Raji (cell line): Measurements from ENCODE around the gene TBXAS1.

Source experiments
- POLR2A ChIP-seq: IDR thresholded peaks from 2 replicates; pipeline ENCODE4 v1.6.1; 2011; ENCODE audit warnings: low read depth, low read length, control low read depth; ENCODE audit not compliant: insufficient read depth

TBXAS1 gene

DNA sequence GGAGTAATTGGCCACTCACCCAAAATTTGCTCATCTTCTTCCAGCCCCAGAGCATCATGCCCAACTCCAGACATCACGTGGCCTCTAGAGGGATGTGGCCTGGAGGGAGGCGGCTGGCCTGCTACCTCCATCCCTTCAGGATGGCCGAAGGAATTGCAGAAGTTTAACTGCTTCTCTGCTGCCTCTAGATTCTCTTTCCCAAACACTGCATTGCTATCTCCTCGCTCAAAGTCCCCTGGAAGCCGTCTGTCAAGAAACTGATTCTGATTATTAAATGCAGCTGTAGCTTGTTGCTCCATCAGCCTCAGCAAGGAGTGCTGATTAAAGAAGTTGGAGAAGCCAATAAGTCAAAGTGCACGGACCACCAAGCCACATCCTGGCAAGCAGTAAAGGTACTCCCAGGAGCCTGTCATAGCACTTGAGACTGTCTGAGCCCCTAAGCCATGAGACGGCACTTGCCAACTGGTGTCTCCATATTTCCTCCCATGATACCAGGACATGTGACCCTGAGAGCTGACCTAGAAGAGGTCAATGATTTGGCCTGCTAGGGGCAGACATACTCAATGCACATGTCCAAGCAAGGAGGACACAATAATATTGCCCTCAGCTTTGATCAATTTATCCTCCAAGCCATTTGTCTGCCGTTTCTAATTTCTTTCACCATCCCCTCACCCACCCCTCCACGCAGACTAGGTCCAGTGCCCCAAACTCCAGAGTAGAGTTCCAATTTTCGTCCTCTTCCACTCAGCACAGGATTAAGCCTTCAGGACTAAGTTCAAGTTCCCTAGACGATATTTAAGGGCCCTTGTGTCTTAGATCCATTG is 84.2 kb downstream of the TBXAS1 start:
- no peak for TF ChIP-seq POLR2A

DNA sequence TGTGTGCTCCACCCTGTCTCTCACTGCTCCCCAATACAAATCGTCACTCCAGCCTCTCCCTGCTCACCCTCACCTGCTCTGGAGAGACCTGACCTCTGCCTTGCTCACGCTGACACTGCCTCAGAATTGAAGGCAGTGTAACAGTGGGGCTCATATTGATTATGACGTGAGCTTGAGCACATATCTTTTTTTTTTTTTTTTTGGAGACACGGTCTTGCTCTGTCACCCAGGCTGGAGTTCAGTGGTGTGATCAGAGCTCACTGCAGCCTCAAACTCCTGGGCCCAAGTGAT is 84.7 kb downstream of the TBXAS1 start:
- no peak for TF ChIP-seq POLR2A

DNA sequence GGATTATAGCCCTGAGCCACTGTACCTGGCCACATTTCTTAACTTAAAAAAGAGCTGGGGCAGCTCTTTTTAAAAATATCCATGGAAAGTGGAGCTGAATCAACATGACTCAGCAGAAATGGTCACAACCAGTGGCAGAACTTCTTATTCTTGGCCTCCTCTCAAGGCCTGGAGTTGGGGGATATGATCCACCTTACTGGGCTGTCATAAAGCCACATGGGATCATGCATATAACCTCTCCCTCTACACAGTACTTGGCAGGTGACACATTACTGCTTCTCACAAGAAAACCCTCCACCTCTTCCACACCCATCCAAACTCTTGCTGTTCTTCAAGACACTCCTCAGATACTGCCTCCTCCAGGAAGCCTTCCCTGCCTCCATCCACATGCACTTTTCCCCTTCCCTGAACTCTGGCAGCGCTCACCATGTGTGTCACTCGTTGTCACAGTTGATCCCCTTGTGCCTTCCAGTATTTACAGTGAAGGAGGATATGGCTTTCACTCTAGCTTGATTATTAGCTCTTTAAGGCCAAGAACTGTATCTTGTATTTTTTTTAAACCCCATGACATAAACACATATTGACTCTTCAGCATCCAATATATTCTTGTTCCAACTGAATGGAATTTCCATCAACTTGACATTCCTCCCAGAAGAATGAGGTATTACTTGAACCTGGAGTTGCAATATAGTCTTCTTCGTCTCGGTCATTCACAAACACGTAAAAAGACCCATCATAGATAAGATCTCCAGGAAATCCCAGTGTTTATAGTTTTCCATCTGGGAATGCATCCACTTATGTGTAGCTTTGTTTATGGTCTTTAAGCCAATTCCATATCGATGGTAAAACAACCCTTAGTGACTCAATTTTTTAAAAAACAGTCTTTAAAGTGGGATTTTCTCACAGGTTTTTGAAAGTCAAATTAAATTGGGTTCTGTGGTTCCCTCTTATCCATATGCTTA is 85.5 kb downstream of the TBXAS1 start:
- no peak for TF ChIP-seq POLR2A

- no peak for TF ChIP-seq POLR2A
Observed at GRCh38 chr7:139915268-139915863, 86.3 kb downstream of the TBXAS1 start.

DNA sequence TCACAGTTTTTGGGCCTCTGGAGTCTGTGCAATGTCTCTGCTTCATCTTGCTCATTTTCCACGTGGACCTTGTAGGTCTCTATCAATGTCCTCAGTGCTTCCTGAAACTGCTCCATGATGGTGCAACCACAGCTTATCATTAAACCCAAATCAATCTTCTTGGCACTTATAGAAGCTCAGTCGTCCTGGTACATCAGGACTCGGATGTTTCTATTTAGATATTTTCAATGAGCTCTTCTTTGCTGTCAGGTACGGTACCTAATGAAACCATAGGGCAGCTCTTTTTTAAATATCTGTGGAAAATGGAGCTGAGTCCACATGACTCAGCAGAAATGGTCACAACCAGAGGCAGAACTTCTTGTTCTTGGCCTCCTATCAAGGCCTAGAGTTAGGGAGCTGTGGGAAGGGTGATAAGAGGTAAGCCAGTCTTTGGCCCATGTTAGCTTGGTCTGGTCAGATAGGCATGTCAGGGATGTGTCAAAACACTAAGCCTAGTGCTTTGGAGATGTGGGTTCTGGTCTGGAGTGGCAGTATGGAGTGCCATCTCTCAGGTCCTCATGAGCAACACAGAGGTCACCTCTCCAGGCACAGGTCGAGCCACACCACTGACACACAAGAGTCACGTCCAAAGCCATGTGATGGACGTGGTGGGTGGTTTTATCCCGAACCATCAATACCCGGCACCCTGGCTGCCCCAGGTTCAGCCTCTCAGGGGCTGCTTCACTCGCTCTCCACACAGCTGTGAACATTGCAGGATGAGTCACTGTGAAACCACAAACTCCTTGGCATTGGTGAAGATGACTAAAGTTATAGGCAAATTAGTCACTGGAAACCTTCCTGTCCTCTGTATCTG is 87.0 kb downstream of the TBXAS1 start:
- no peak for TF ChIP-seq POLR2A

GRCh38 chr7:139916717-139917395 is 87.8 kb downstream of the TBXAS1 start:
- TF ChIP-seq POLR2A: no peak

GRCh38 chr7:139917851-139918250 is 88.8 kb downstream of the TBXAS1 start:
- TF ChIP-seq POLR2A: no peak

DNA sequence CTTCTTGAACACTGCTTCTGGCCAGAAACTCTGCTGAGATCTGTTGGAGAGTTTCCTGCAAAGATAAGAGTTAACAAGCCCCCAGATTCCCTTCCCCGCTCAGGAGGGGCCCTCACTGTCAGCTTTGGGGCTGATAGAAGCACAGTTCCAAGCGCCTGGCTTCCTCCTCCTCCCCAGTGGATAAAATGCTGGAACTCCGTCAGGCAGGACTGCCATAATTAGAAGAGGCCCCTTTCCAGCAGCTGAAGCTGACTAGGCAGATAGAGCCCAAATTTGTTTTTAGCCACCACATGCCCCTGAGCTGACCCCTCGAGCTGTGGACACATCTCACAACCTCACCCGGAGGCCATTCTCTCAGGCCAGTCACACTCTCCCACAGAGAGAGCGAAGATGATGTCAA is 89.4 kb downstream of the TBXAS1 start:
- TF ChIP-seq POLR2A: no peak

DNA sequence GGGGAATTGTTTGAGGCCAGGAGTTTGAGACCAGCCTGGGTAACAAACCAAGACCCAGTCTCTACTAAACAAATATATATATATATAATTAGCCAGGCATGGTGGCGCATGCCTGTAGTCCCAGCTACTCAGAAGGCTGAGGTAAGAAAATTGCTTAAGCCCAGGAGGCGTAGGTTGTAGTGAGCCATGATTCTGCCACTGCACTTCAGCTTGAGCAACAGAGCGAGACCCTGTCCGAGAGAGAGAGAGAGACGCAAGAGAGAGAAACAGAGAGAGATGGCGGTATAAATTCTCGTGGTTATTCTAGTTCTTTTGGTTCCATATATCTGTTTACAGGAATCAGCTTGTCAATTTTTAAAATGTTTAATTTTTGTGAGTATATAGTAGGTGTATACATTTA is 94.0 kb downstream of the TBXAS1 start:
- TF ChIP-seq POLR2A: no peak

GRCh38 chr7:139924461-139924860 is 95.4 kb downstream of the TBXAS1 start:
- TF ChIP-seq POLR2A: no peak

GRCh38 chr7:139930286-139930965 is 101.4 kb downstream of the TBXAS1 start:
- no peak for TF ChIP-seq POLR2A

DNA sequence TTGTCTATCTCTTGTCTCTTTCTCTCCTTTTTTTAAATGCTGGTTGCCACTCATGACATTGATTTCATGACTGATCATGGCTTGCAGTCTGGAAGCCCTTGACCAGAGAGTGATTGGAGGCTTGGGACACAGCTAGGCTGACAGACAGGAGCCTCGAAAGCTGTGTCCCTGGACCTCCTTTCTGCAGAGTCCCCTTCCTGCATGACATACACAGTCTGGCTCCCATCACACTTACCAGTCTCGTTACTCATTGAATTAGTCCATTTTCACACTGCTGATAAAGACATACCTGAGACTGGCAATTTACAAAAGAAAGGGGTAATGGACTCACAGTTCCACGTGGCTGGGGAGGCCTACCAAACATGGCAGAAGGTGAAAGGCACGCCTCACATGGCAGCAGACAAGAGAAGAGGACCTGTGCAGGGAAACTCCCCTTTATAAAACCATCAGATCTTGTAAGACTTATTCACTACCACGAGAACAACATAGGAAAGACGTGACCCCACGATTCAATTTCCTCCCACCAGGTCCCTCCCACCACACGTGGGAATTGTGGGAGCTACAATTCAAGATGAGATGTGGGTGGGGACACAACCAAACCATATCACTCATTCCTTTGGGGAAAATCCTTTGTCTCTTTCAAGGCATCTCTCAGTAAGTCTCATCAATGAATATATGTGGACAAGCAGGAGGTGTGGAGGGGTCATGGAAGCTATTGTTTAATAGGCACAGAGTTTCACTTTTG is 102.3 kb downstream of the TBXAS1 start:
- no peak for TF ChIP-seq POLR2A

- TF ChIP-seq POLR2A: no peak
Observed at GRCh38 chr7:139932531-139932930, 103.5 kb downstream of the TBXAS1 start.
